DMS153 (cell line): Measurements from ENCODE around the gene NAXD.
"Not testable (repeated sequence)": the region's sequence is repeated elsewhere in the genome, so short reads cannot be mapped to it uniquely, and the experiment has no call there.

Experiments
- DNase-seq: peaks from one replicate; lab custom pipeline; 2025; lab: John Stamatoyannopoulos, UW

The NAXD gene

GRCh38 chr13:110644892-110645521 is 29.7 kb downstream of the NAXD start:
- DNase-seq = peak; percentile 60

- DNase-seq = no peak
Measured at GRCh38 chr13:110645750-110646149, 30.4 kb downstream of the NAXD start.

- DNase-seq = no peak
Measured at GRCh38 chr13:110646442-110647364, 31.4 kb downstream of the NAXD start.

- no peak for DNase-seq
Measured at GRCh38 chr13:110647365-110647737, 32.0 kb downstream of the NAXD start.

- DNase-seq = no peak
Measured at GRCh38 chr13:110648146-110648819, 32.9 kb downstream of the NAXD start.

GRCh38 chr13:110648848-110649421 is 33.6 kb downstream of the NAXD start:
- DNase-seq = no peak

GRCh38 chr13:110649551-110649950 is 34.2 kb downstream of the NAXD start:
- no peak for DNase-seq

- DNase-seq = no peak
Measured at GRCh38 chr13:110650436-110650835, 35.1 kb downstream of the NAXD start.

GRCh38 chr13:110651271-110651670 is 35.9 kb downstream of the NAXD start:
- no peak for DNase-seq

GRCh38 chr13:110651726-110652230 is 36.4 kb downstream of the NAXD start:
- no peak for DNase-seq

GRCh38 chr13:110652231-110652730 is 36.9 kb downstream of the NAXD start:
- DNase-seq = no peak

- no peak for DNase-seq
Measured at GRCh38 chr13:110652764-110653163, 37.4 kb downstream of the NAXD start.

- no peak for DNase-seq
Measured at GRCh38 chr13:110653271-110653670, 37.9 kb downstream of the NAXD start.

- no peak for DNase-seq
Measured at GRCh38 chr13:110653851-110654250, 38.5 kb downstream of the NAXD start.

GRCh38 chr13:110657196-110657595 is 41.9 kb downstream of the NAXD start:
- DNase-seq = no peak

- DNase-seq = not testable (repeated sequence)
Measured at GRCh38 chr13:110658218-110658911, 43.0 kb downstream of the NAXD start.

- no peak for DNase-seq
Measured at GRCh38 chr13:110661256-110661655, 45.9 kb downstream of the NAXD start.

GRCh38 chr13:110662091-110662490 is 46.7 kb downstream of the NAXD start:
- DNase-seq = no peak

GRCh38 chr13:110662777-110663443 is 47.6 kb downstream of the NAXD start:
- DNase-seq = no peak

- DNase-seq = no peak
Measured at GRCh38 chr13:110663491-110663890, 48.1 kb downstream of the NAXD start.

- DNase-seq = no peak
Measured at GRCh38 chr13:110664041-110664440, 48.7 kb downstream of the NAXD start.
